Stimulated activated CD8-positive, alpha-beta memory T cell treated with anti-CD3 and anti-CD28 coated beads, Interleukin-2, amount 100 ng/mL, for 1 hour (primary cell): ENCODE measurements around the gene TP73.

ENCODE experiments used
- DNase-seq, 2 donors: peaks; one replicate each; pipeline ENCODE4 v3.0.0-alpha.2; 2020; ENCODE audit warnings: low read depth in 2 of 2

The TP73 gene

GRCh38 chr1:3651930-3652547, at the start of gene TP73:
Gene TP73 (plus strand): TSS chr1:3652516. CDS start chr1:3682366, 29,850 bp downstream.
- DNase-seq = no peak

GRCh38 chr1:3603156-3603555, 49.2 kb upstream of the TP73 start:
- no peak for DNase-seq

GRCh38 chr1:3603571-3604467, 48.5 kb upstream of the TP73 start:
- no peak for DNase-seq

GRCh38 chr1:3604468-3604974, 47.8 kb upstream of the TP73 start:
- no peak for DNase-seq

GRCh38 chr1:3604997-3605823, 47.1 kb upstream of the TP73 start:
- no peak for DNase-seq

DNA sequence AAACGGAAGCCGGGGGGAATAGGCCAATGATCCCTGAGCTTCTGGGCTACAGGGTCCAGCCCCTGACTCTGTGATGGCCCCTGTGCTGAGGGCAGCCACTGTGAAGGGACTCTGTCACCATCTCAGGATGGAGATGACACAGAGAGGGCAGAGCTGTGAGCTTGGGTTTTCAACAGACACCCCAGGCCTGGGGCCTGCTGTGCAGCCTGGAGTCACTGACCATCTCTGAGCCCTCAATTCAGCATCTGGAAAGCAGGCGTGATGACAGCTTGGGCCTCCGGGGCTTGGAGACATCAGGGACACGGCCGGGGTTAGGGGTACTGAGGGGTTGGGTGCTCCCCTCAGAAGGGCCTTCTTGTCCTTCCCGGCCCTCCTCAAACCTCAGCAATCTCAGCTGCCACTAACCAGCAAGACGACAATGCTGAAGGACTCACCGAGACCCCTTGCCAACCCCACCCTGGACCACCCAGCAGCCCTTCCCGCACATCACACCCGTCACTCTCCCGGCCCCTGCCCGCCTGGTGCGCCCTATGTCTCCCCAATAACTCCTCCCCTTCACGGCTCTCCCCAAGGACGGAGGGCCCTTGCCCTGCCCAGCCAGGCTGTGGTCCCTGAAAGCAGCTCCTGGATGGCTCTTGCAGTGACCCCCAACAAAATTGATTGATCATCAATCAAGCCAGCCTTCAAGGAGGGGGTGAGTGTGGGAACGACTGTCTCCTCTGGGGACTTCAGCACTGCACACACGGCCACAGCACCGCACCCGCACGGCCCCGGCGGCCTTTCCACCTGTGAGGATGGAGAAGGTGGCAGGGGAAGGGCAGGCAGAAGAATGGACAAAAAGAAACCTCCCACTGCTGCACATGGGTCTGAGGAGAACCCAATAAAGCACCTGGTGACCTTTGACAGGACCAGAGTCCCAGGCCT, 45.3 kb upstream of the TP73 start:
- DNase-seq = no peak

DNA sequence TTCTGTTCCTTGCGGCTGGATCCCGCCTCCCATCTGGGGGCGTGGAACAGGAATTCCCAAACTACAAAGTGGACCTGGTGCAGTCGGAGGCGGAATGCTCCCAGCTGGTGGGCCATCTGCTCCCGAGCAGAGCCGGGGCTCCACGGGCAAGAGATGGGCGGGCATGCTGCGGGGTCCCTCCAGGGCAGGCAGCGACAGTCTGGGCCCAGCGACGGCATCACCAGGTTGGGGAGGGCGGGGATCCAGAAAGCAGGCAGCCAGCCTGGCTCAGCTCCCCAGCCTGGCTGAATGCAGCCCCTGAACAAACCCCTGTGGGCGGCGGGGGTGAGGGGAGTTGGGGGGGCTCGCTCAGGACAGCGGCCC, 44.6 kb upstream of the TP73 start:
- DNase-seq = no peak

DNA sequence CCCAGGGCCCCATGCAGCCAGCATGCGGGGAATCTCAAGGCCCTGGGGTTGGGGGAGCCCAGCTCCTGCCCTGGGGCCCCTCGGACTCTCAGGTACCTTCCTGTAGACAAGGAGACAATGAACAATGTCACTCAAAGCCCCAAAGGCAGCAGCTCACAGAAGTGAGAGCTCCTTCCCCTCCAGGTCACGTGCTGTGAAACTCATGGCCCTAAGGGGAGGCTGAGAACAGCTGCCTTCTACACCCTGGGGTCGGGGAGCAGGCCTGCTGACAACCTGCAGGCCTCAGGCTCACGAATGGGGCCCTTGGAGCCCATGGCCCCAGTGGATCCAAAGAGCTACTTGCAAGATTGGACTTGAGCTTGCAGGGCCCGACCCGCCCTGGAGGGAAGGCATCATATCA, 44.2 kb upstream of the TP73 start:
- DNase-seq = no peak

GRCh38 chr1:3609016-3609768, 43.1 kb upstream of the TP73 start:
- no peak for DNase-seq

DNA sequence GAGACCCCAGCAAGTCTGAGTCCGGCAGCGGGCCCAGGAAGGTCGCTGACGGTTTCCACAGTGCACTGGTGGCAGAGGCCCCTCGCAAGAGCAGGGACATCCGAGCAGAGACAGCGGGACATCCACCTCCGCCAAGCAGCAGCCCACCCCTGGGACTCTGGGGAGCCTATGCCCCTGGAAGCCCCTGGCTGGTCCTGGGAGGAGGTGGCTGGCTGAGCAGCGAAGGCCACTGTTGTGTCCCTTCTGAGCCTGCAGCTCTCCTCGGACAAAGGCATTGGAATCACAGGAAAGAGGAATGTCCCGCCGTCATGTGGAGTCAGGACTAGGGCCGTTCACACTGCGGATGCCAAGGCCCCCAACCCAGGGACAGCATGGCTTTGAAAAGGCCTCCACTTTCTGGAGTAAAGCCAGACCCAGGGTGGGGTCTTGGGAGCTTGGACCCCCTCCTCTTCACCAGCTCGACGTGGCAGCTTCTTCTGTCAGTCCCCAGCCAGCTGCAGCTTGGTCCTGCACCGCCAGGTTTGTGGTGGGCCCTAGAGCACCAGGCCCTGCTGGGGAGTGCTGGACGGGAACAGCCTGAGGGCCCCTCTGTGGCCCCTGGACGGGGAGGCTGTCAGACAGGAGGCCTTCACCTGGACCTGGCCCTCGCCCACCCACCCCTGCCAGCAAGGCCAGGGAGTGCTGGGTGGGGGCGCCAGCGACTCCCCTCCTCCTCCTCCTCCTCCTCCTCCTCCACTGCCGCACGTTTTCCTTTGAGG, 42.4 kb upstream of the TP73 start:
- DNase-seq = no peak

- no peak for DNase-seq
These were observed 41.7 kb upstream of the TP73 start for GRCh38 chr1:3610527-3611169.

GRCh38 chr1:3611170-3612019, 40.9 kb upstream of the TP73 start, which contains the start of gene MEGF6:
Gene MEGF6 (minus strand): TSS chr1:3611508. CDS start chr1:3611268, 240 bp downstream.
- DNase-seq = peak; percentile 33 to 47

- DNase-seq = no peak
These were observed 40.2 kb upstream of the TP73 start for GRCh38 chr1:3612123-3612522.

GRCh38 chr1:3614755-3615742, 37.3 kb upstream of the TP73 start:
- DNase-seq = no peak

DNA sequence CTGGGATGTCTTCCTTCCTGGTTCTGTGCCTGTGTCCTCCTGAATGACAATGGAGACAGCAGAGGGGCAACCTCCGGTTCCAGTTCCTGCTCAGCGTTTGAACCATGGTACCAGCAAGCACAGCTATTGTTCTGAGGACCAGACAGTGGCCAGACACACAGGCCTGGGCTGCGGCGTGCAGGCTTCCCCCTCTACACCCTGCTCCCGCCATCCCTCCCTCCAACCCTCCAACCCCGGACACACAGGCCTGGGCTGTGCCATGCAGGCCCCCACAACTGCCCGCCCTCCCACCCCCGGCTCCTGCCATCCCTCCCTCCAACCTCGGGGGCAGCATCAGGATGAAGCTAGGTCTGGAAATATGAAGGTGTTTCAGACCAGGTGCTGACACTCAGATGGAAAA, 35.5 kb upstream of the TP73 start:
- no peak for DNase-seq

GRCh38 chr1:3617806-3618345, 34.4 kb upstream of the TP73 start:
- DNase-seq = no peak

GRCh38 chr1:3618531-3618880, 33.8 kb upstream of the TP73 start:
- DNase-seq = no peak
